ENCODE measurements around the gene TAC4.
"Not testable (repeated sequence)": the region's sequence is repeated elsewhere in the genome, so short reads cannot be mapped to it uniquely, and the experiment has no call there.

The TAC4 gene

GRCh38 chr17:49842846-49843245 is 5.0 kb downstream of the TAC4 start:
- DNase-seq (ENCODE audit: low spot score): no peak

- no peak for DNase-seq (ENCODE audit: low spot score)
These were observed 5.5 kb downstream of the TAC4 start for GRCh38 chr17:49842371-49842770.

GRCh38 chr17:49841548-49841947 is 6.3 kb downstream of the TAC4 start:
- no peak for DNase-seq (ENCODE audit: low spot score)

- no peak for DNase-seq (ENCODE audit: low spot score)
These were observed 8.4 kb downstream of the TAC4 start for GRCh38 chr17:49839455-49839854.

GRCh38 chr17:49836111-49837030 is 11.5 kb downstream of the TAC4 start:
- no peak for DNase-seq (ENCODE audit: low spot score)

GRCh38 chr17:49835472-49835871 is 12.4 kb downstream of the TAC4 start:
- no peak for DNase-seq (ENCODE audit: low spot score)

- no peak for DNase-seq (ENCODE audit: low spot score)
These were observed 13.6 kb downstream of the TAC4 start for GRCh38 chr17:49834118-49834743.

- DNase-seq (ENCODE audit: low spot score): no peak
These were observed 14.8 kb downstream of the TAC4 start for GRCh38 chr17:49832840-49833599.

- no peak for DNase-seq (ENCODE audit: low spot score)
These were observed 17.3 kb downstream of the TAC4 start for GRCh38 chr17:49830605-49831004.

GRCh38 chr17:49829026-49829425 is 18.8 kb downstream of the TAC4 start:
- no peak for DNase-seq (ENCODE audit: low spot score)

- not testable (repeated sequence) for DNase-seq (ENCODE audit: low spot score)
These were observed 19.5 kb downstream of the TAC4 start for GRCh38 chr17:49828325-49828724.

GRCh38 chr17:49825645-49826044 is 22.2 kb downstream of the TAC4 start:
- no peak for DNase-seq (ENCODE audit: low spot score)

- no peak for DNase-seq (ENCODE audit: low spot score)
These were observed 24.3 kb downstream of the TAC4 start for GRCh38 chr17:49823614-49824013.

- no peak for DNase-seq (ENCODE audit: low spot score)
These were observed 25.0 kb downstream of the TAC4 start for GRCh38 chr17:49822829-49823228.

- DNase-seq (ENCODE audit: low spot score): no peak
These were observed 26.0 kb downstream of the TAC4 start for GRCh38 chr17:49821916-49822315.

- DNase-seq (ENCODE audit: low spot score): no peak
These were observed 26.4 kb downstream of the TAC4 start for GRCh38 chr17:49821466-49821865.

- DNase-seq (ENCODE audit: low spot score): no peak
These were observed 27.1 kb downstream of the TAC4 start for GRCh38 chr17:49820773-49821172.

- DNase-seq (ENCODE audit: low spot score): no peak
These were observed 28.2 kb downstream of the TAC4 start for GRCh38 chr17:49819651-49820050.

- no peak for DNase-seq (ENCODE audit: low spot score)
These were observed 28.7 kb downstream of the TAC4 start for GRCh38 chr17:49819138-49819537.

- DNase-seq (ENCODE audit: low spot score): no peak
These were observed 29.9 kb downstream of the TAC4 start for GRCh38 chr17:49817993-49818392.

- DNase-seq (ENCODE audit: low spot score): peak; percentile 14
These were observed 32.0 kb downstream of the TAC4 start for GRCh38 chr17:49815761-49816281.

GRCh38 chr17:49814781-49815529 is 32.9 kb downstream of the TAC4 start:
- DNase-seq (ENCODE audit: low spot score): peak; percentile 49

All from Ammon's horn (tissue), 1 donor.